NCI-H748 (cell line): ENCODE results near the gene ZDHHC8.
A peak's percentile ranks its signal among the peaks of the same experiment; 100 is the strongest.

Experiments
- DNase-seq: peaks from one replicate; lab custom pipeline; 2025; ENCODE audit not compliant: unreplicated experiment; lab: John Stamatoyannopoulos, UW

The ZDHHC8 gene

DNA sequence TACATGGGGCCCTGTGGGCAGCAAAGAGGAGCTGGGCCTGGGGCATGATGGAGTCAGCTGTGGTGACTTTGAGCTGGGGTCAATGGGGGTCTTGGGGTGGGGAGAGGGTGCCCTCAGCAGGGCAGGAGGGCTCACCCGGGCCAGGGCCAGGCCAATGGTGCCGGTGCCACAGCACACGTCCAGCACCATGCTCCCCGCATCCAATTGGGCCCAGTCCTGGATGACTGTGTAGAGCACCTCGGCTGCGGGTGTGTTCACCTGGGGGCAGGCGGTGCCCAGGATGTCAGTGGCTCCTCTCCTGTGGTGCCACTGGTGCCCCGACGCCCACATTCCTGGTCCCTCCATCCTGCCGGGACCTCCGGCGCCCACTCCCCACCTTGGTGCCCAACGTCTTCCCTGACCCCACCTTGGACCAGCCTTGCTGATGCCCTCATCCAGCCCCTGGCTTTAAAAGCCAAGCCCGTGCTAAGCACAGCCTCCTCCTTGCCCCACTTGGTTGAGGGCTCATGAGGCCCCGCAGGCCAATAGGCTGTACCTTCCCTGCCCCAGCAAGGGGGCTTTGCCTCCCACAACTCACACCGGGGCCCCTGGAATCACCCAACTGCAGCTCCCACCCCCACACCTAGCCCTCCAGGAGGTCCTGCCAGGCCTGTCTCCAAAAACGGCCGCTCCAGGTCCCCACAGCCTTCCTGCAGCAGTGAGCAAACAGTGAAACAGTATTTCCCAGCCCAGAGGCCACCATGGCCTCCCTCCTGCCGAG lies 17.9 kb upstream of the ZDHHC8 start:
- DNase-seq: no peak

DNA sequence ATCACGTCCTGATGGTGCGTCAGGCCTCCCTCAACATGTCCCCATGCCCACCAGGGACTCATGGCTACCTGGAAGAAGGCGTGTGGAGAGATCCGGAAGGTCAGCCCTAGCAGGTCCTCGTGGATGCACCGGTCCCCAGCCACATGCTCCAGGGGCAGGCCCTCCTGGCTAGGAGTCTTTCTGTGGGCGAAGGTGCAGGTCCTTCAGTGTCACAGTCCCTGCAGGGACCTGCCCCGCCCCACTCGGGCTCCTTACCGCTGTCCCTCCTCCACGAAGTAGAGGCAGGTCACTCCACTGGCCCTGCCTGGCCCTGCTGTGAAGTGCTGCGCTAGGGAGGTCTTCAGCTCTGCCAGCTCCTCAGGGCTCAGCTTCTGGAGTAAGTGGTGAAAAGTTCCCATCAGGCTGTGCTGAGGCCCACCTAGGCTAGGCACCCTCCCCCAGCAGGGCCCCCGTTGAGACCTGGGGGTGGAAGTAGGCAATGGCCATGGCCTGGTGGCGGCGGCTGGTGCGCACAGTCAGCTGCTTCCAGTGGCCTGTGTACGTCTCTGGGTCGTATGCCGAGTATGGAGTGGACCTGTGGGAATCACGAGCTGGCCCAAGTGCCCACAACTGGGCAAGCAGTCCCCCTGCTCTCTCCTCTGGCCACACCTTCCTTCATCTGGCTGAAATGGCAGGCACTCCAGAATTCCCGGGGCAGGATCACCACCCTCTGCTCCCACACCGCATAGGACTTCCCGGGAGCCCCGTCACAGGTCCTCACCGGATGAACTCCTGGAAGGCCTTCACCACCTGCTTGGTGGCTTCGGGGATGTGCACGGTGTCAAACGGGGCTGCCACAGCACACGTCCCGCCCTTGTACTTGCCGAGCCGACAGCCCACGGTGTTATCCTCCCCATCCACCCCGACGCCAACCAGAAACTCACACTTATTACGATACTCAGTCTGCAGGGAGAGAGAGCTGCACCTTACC lies 16.8 kb upstream of the ZDHHC8 start:
- no peak for DNase-seq

GRCh38 chr22:20115691-20116375 lies 15.8 kb upstream of the ZDHHC8 start, which contains the start of gene RANBP1:
Gene RANBP1, plus strand, starts transcription at chr22:20116104. Its CDS starts 81 bp downstream, at chr22:20116185.
- no peak for DNase-seq

GRCh38 chr22:20116376-20116950 lies 15.1 kb upstream of the ZDHHC8 start:
- peak; percentile 35 for DNase-seq

GRCh38 chr22:20116951-20117632 lies 14.5 kb upstream of the ZDHHC8 start, which contains the start of gene TRMT2A:
Gene TRMT2A, minus strand, starts transcription at chr22:20117226. Its CDS starts 320 bp downstream, at chr22:20116906.
- peak; percentile 96 for DNase-seq

DNA sequence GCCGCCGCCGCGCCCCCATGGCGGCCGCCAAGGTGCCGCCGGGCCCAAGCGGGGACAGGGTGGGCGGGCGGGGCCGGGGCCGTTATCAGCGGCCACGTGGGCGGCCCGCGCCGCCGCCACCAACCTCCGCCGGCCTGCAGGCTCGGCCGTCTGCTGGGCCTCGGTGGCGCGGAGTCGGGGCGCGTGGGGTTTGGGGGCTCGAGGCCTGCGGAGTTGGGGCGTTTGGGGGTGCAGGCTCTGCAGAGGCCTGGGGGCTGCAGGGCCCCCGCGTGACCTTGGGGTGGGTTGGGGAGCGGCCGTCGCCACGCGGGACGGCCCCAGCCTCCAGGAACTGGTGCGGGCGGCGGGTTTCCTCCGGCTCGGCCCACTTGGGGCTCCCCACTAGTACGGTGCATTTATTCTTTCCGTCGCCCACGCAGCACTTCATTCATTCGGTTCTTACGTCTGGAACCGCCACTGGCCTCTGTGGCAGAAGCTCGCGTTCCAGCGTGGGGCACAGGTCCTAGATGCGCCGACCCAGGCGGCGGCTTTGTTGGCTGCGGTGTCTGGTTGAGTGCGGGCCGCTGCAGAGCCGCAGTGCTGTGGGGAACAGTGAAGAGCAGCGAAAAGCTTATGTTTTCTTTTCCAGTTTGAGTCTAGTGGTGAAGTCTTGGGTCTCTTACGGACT lies 13.8 kb upstream of the ZDHHC8 start:
- peak; percentile 14 for DNase-seq

DNA sequence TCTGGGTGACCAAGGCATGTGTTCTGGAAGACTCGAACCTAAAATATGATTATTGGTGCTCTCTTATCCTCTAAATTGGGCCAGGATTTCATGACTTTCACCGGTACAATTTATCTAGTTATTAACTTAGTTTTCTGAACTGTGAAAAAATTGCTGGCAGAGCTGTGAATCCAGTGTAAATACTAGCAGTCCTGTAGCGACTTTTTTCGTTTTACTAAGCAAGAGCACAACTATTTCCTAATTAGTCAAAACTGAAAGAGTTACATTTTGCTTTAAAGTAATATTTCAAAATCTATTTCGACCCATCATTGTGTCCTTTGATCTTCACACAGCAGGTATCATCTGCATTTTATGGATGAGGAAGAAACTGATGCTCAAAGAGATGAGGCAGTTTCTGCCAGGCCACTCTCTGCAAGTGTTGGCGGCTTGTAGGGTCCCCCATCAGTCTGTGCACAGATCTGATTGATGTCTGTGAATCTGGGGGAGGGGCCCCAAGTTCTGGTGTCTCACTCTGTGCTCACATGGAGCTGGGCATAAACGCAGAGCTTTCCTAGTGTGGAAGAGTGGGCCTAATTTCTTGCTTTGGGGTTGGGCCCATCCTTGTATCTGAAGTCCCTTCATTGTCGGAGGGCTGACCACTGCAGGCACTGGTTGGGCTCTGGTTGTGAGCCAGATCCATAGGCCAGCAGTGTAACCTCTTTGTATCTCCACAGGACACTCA lies 13.1 kb upstream of the ZDHHC8 start:
- no peak for DNase-seq

DNA sequence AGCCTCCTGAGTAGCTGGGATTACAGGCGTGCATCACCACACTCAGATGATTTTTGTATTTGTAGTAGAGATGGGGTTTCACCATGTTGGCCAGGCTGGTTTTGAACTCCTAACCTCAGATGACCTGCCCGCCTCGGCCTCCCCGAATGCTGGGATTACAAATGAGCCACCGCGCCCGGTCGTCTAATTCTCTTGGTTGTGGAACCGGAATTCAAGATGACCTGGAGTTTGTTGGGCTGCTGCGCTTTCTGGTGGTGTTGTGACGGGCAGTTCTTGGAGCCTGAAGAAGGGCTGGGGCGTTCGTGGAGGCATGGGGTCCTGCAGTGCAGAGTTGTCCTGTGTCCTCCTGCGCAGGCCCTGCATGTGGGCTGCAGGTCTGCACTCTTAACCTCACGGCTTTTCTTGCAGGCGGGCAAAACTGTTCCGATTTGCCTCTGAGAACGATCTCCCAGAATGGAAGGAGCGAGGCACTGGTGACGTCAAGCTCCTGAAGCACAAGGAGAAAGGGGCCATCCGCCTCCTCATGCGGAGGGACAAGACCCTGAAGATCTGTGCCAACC lies 9.7 kb upstream of the ZDHHC8 start:
- no peak for DNase-seq

GRCh38 chr22:20123366-20124082 lies 8.1 kb upstream of the ZDHHC8 start:
- DNase-seq: no peak

- DNase-seq: no peak
Observed at GRCh38 chr22:20124083-20124787, 7.4 kb upstream of the ZDHHC8 start.

DNA sequence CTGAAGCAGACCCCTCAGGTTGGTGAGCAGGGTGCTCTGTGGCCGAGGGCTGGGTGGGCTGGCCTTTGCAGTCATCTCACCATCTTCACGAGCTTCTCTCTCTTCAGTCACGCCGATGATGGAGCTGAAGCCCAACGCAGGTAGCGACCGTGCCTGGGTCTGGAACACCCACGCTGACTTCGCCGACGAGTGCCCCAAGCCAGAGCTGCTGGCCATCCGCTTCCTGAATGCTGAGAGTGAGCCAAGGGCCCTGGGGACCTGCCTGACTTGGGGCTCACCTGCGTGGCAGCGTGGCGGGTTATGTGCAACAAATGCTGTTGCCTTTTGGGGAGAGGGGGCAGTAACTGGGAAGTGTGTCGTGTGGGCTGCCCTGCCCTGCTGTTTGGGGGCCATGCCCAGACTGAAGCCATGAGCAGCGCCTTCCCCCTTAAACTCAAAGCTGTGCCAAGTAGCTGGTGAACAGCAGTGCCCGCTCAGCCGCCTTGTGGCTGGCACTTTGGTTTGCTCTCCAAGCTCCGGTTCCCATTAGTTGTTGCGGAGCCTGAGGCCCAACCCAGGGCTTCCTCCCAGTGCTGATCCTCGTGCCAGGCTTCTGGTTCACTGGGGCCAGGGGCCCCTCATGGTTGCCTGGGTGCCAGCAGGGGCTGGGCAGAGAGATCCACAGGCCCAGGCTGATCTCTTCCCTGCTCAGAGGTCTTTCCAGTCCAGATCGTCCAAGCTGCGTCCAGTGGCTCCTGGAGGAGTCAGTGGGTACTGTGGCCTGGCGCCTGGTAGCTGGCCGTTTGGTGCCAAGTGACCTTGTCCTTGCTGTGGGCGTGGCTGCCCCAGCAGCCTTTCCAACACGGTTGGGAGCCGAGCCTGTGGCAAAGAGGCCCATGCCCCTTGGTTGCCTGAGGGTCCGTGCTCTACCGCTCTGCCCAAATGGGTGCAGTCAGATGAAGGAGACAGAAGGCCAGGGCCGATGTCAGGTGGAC lies 6.1 kb upstream of the ZDHHC8 start:
- no peak for DNase-seq

DNA sequence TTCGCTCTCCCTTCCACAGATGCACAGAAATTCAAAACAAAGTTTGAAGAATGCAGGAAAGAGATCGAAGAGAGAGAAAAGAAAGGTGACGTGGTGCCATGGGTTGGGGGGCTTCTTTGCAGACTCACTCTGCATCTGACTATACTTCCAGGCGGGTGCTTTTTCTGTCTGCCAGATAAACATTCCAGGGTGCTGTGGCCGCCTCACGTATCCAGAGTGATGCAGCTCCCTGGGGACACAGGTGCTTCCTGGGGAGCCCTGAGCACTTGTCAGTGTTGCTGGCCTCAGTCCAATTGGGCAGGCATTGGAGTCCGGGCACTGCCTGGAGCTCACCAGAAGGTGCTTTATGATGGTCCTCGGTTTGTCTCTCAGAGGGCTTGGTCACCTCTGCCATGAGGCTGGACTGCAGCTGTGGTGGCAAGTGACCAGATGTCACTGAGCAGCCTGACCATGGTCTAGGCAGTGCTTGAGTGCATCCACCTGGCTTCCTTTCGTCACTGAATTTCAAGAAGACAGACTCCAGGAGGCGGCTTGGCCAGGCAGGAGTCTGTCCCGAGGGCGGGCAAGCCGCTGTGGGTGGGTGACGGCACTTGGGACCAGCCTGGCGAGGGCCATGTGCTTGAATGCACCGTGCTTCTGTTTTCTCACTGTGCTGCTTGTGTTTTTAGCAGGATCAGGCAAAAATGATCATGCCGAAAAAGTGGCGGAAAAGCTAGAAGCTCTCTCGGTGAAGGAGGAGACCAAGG lies 5.1 kb upstream of the ZDHHC8 start:
- DNase-seq: no peak

- no peak for DNase-seq
Observed at GRCh38 chr22:20127318-20127868, 4.2 kb upstream of the ZDHHC8 start.

DNA sequence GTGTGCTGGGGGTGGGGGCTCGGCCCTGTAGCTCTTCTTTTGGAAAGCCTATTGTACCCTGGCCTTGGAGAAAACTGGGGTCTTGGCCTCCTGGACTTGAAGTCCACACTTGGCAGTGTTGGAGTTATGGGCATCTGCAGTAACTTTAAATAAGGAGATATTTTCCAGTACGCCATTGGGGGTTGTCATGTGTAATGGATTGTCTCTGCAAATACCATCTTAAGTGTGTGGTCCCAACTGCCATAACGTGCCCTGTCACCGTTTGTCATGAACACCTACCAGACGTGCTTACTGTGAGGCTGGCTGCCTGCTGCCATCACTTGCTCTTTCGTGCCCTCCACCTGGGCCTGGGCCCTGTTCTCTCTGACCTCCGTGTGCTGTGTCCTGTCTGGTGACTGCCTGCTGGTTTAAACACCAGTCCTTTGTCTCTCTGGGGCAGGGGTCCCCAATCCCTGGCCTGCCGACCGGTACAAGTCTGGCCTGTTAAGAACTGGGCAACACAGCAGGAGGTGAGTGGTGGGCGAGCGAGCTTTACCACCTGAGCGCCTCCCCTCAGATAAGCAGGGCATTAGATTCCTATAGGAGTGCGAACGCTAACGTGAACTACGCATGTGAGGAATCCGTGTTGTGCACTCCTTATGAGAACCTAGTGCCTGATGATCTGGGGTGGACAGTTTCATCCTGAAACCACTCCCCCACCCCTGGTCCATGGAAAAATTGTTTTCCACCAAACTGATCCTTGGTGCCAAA lies 3.6 kb upstream of the ZDHHC8 start:
- DNase-seq: no peak

DNA sequence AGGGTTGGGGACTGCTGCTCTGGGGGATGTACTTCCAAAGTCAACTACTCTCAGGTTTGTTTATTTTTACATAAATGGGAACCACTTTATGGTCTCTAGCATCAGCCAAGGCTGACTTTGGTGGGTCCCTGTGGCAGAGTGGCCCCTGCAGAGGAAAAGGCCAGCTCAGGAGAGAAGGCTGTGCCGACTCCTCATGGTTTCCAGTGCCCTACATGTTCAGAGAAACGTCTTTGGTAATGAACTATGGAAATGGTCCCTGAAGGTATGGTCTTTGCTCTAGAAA lies 3.0 kb upstream of the ZDHHC8 start:
- DNase-seq: no peak
